H1 (cell line): ENCODE results near the gene THTPA.

Experiments used
- BACH1 ChIP-seq: IDR thresholded peaks from 2 replicates; pipeline ENCODE4 v1.6.1; 2012; ENCODE audit warnings: low read length, improper control_type of control experiment
- CHD1 ChIP-seq: IDR thresholded peaks from 2 replicates; pipeline ENCODE4 v1.6.1; 2012; ENCODE audit warnings: low read depth, low read length, improper control_type of control experiment
- FOSL1 ChIP-seq: IDR thresholded peaks from 2 replicates; pipeline ENCODE4 v1.6.1; 2011; ENCODE audit warnings: mild to moderate bottlenecking, low read depth, low read length, moderate library complexity; ENCODE audit not compliant: insufficient read depth
- GTF2F1 ChIP-seq: IDR thresholded peaks from 2 replicates; pipeline ENCODE4 v1.6.1; 2012; ENCODE audit warnings: low read depth, low read length, improper control_type of control experiment, borderline replicate concordance
- PHF8 ChIP-seq: fragments of 200-600 bp; sonication (generic); conservative IDR thresholded peaks from 2 replicates; pipeline ENCODE4 v1.7.1; 2012; ENCODE audit warnings: low read depth, mild to moderate bottlenecking, inconsistent platforms, low read length, moderate library complexity
- POLR2A ChIP-seq, 2 experiments: IDR thresholded peaks; 1 replicate in 1 of 2; 2 replicates in 1 of 2; pipeline ENCODE4 v1.6.1; 2011; ENCODE audit warnings: low read depth in 2 of 2, low read length in 2 of 2, mild to moderate bottlenecking in 2 of 2; ENCODE audit errors: control extremely low read depth in 1 of 2
- POLR2AphosphoS5 ChIP-seq: IDR thresholded peaks from 2 replicates; pipeline ENCODE4 v1.6.1; 2011; ENCODE audit warnings: low read depth, low read length
- RXRA ChIP-seq: IDR thresholded peaks from 2 replicates; pipeline ENCODE4 v1.6.1; 2011; ENCODE audit warnings: low read depth, mild to moderate bottlenecking, low read length, moderate library complexity; ENCODE audit not compliant: insufficient read depth
- TAF1 ChIP-seq: IDR thresholded peaks from 2 replicates; pipeline ENCODE4 v1.6.1; 2011; ENCODE audit warnings: mild to moderate bottlenecking, low read depth, low read length
- TF ChIP-seq, protein P1 (sequence below): IDR thresholded peaks from 2 replicates; pipeline ENCODE4 v1.6.1; 2012; ENCODE audit warnings: inconsistent platforms
- TF ChIP-seq, protein P2 (sequence below), 3 experiments: IDR thresholded peaks; 1 replicate in 2 of 3; 2 replicates in 1 of 3; pipeline versions ENCODE4 v1.5.1 to v1.6.1; 2011; ENCODE audit warnings: low read length in 3 of 3, mild to moderate bottlenecking in 3 of 3, inconsistent platforms in 2 of 3, low read depth in 1 of 3, moderate library complexity in 1 of 3; ENCODE audit not compliant: insufficient read depth in 1 of 3; ENCODE audit errors: control extremely low read depth in 1 of 3

GRCh38 chr14:23589606-23590005 lies 33.5 kb downstream of the THTPA start:
- TF ChIP-seq POLR2AphosphoS5 (no peak), POLR2A (IDR thresholded peaks at IDR 0.05; ENCODE audit: control extremely low read depth in 1 of 2, low read depth in 2 of 2, low read length in 2 of 2) (no peak), RXRA (no peak), PHF8 (no peak), BACH1 (no peak), GTF2F1 (no peak), TAF1 (no peak), CHD1 (no peak), FOSL1 (no peak)
- TF ChIP-seq, protein P1, sequence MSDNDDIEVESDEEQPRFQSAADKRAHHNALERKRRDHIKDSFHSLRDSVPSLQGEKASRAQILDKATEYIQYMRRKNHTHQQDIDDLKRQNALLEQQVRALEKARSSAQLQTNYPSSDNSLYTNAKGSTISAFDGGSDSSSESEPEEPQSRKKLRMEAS = no peak
- TF ChIP-seq, protein P2, sequence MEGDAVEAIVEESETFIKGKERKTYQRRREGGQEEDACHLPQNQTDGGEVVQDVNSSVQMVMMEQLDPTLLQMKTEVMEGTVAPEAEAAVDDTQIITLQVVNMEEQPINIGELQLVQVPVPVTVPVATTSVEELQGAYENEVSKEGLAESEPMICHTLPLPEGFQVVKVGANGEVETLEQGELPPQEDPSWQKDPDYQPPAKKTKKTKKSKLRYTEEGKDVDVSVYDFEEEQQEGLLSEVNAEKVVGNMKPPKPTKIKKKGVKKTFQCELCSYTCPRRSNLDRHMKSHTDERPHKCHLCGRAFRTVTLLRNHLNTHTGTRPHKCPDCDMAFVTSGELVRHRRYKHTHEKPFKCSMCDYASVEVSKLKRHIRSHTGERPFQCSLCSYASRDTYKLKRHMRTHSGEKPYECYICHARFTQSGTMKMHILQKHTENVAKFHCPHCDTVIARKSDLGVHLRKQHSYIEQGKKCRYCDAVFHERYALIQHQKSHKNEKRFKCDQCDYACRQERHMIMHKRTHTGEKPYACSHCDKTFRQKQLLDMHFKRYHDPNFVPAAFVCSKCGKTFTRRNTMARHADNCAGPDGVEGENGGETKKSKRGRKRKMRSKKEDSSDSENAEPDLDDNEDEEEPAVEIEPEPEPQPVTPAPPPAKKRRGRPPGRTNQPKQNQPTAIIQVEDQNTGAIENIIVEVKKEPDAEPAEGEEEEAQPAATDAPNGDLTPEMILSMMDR (IDR thresholded peaks at IDR 0.05; ENCODE audit: control extremely low read depth in 1 of 3, insufficient read depth in 1 of 3, low read depth in 1 of 3, low read length in 3 of 3) = no peak
